ENCODE measurements around the gene LIPC. TPM values are rescaled to one million over a fixed set of nuclear protein-coding genes. Genes with fewer than 3 reads are reported as not detected.

Gene LIPC
- total RNA-seq, 2 experiments from 2014 or later, result 0.61 to 1.2 TPM

DNA sequence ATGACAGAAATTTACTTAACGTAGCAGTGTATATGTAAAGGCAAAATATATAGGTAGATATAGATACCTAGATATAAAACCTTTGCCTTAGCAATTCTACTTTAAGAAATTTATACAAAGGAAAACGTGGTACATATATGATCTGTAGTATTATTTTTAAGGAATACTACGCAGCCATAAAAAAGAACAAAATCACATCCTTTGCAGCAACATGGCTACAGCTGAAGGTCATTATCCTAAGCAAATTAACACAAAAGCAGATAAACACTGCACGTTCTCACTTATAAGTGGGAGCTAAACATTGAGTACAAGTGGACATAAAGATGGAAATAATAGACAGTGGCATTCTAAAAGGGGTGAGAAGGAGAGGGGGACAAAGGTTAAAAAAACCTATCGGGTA lies 14.8 kb upstream of the LIPC start:
- H3K9me3 Mint-ChIP-seq, result no peaks in the 10 kb centered on the region
- no peaks in the 10 kb centered on the region for H3K4me1 Mint-ChIP-seq (ENCODE audit: low read depth)
- no peak overlapping the region for H3K4me3 ChIP-seq (ENCODE audit: low read length)
- H3K27ac ChIP-seq (ENCODE audit: low read depth in 1 of 2, low read length in 2 of 2), result no peak overlapping the region
- H3K4me1 ChIP-seq (ENCODE audit: insufficient read depth, low read length), result no peaks in the 10 kb centered on the region
- no peaks in the 10 kb centered on the region for H3K36me3 Mint-ChIP-seq (ENCODE audit: low read depth)
- POLR2A ChIA-PET, result no interaction called here
- intact Hi-C loops (cut with DNase I, micrococcal nuclease), result no loop called here
- no peak overlapping the region for H3K27ac Mint-ChIP-seq
- H3K27me3 ChIP-seq (ENCODE audit: control insufficient read depth in 1 of 2, insufficient read depth in 2 of 2, low read length in 2 of 2), result no peaks in the 10 kb centered on the region
- TF ChIP-seq, protein P1, sequence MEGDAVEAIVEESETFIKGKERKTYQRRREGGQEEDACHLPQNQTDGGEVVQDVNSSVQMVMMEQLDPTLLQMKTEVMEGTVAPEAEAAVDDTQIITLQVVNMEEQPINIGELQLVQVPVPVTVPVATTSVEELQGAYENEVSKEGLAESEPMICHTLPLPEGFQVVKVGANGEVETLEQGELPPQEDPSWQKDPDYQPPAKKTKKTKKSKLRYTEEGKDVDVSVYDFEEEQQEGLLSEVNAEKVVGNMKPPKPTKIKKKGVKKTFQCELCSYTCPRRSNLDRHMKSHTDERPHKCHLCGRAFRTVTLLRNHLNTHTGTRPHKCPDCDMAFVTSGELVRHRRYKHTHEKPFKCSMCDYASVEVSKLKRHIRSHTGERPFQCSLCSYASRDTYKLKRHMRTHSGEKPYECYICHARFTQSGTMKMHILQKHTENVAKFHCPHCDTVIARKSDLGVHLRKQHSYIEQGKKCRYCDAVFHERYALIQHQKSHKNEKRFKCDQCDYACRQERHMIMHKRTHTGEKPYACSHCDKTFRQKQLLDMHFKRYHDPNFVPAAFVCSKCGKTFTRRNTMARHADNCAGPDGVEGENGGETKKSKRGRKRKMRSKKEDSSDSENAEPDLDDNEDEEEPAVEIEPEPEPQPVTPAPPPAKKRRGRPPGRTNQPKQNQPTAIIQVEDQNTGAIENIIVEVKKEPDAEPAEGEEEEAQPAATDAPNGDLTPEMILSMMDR (IDR thresholded peaks at IDR 0.05), result no peak
- DNase-seq (no peak), ATAC-seq (ENCODE audit: poor library complexity) (no peak)
- H3K27me3 Mint-ChIP-seq, result no peaks in the 10 kb centered on the region
- H3K36me3 ChIP-seq (ENCODE audit: insufficient read depth, low read length), result no peaks in the 10 kb centered on the region
- no peak overlapping the region for H3K4me3 Mint-ChIP-seq
- CTCF ChIA-PET, result interaction anchor here (1.0 kb wide), 1 partner anchor 10 kb away, joined by 3 read pairs; no protein-coding TSS in a partner anchor
- no peaks in the 10 kb centered on the region for H3K9me3 ChIP-seq (ENCODE audit: control insufficient read depth in 1 of 2, insufficient read depth in 1 of 2, low read length in 2 of 2)

DNA sequence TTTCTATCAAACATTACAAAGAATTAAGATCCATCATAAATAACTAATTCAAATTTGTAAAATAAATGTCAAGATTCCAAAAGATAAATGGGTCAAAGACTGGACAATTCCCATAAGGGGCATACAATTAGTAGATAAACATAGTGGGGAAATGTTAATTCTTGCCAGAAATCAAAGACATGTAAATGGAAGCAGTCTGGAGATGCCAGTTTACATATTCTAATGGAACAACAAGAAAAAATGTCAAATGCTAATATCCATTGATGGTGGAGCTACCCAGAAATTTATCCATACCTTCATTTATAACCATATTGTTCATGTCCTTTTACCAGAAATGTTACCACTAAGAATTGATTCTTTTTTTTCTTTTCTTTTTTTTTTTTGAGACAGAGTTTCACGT lies 13.7 kb upstream of the LIPC start:
- H3K36me3 Mint-ChIP-seq (ENCODE audit: low read depth), result no peaks in the 10 kb centered on the region
- H3K4me1 Mint-ChIP-seq (ENCODE audit: low read depth), result no peaks in the 10 kb centered on the region
- no peaks in the 10 kb centered on the region for H3K27me3 Mint-ChIP-seq
- Histone ChIP-seq H3K27me3 (ENCODE audit: control insufficient read depth in 1 of 2, insufficient read depth in 2 of 2, low read length in 2 of 2) (no peaks in the 10 kb centered on the region), H3K36me3 (ENCODE audit: insufficient read depth, low read length) (no peaks in the 10 kb centered on the region), H3K27ac (ENCODE audit: low read depth in 1 of 2, low read length in 2 of 2) (no peak overlapping the region), H3K4me1 (ENCODE audit: insufficient read depth, low read length) (no peaks in the 10 kb centered on the region), H3K9me3 (ENCODE audit: control insufficient read depth in 1 of 2, insufficient read depth in 1 of 2, low read length in 2 of 2) (no peaks in the 10 kb centered on the region), H3K4me3 (ENCODE audit: low read length) (no peak overlapping the region)
- H3K27ac Mint-ChIP-seq, result no peak overlapping the region
- ATAC-seq (ENCODE audit: poor library complexity) (no peak), DNase-seq (no peak)
- no peaks in the 10 kb centered on the region for H3K9me3 Mint-ChIP-seq
- CTCF ChIA-PET, result no interaction called here
- no peak overlapping the region for H3K4me3 Mint-ChIP-seq
- TF ChIP-seq, protein P1 (IDR thresholded peaks at IDR 0.05), result no peak
- POLR2A ChIA-PET, result no interaction called here
- intact Hi-C loops (cut with DNase I, micrococcal nuclease), result no loop called here

DNA sequence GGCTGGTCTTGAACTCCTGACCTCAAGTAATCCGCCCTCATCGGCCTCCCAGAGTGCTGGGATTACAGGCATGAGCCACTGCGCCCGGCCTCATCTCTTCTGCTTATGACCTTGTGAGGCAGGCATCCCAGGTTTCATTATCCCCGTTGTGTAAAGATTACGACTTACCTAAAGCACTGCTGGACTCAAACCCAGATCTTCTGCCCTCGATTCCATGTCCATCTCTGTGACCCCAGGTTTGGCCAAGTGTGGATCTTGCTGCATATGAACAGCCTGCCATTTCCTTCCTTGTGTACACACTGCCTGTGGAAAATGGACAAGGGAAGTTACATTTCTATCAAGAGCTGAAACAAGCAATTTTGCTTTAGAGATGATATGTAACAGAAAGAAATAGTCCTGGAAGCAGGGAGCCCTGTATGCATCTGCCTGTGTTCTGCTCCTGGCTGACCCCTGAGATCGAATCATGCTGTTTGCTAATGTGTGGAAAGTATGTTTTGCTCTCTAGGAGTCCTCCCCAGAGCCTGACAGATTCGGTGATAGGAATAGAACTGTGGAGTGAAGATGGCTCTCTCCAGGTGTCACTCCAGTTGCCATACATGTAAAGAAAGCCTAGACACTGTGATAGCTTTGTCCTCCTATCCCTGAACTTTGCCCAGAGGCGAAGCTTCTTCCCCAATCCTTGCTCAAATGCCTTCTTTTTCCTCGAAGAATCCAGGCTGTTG lies 11.8 kb upstream of the LIPC start:
- Histone ChIP-seq H3K4me1 (ENCODE audit: insufficient read depth, low read length) (no peaks in the 10 kb centered on the region), H3K36me3 (ENCODE audit: insufficient read depth, low read length) (no peaks in the 10 kb centered on the region), H3K9me3 (ENCODE audit: control insufficient read depth in 1 of 2, insufficient read depth in 1 of 2, low read length in 2 of 2) (no peaks in the 10 kb centered on the region), H3K27me3 (ENCODE audit: control insufficient read depth in 1 of 2, insufficient read depth in 2 of 2, low read length in 2 of 2) (no peaks in the 10 kb centered on the region), H3K4me3 (ENCODE audit: low read length) (no peak overlapping the region), H3K27ac (ENCODE audit: low read depth in 1 of 2, low read length in 2 of 2) (no peak overlapping the region)
- Mint-ChIP-seq H3K27me3 (no peaks in the 10 kb centered on the region), H3K9me3 (no peaks in the 10 kb centered on the region), H3K27ac (no peak overlapping the region), H3K36me3 (ENCODE audit: low read depth) (no peaks in the 10 kb centered on the region), H3K4me3 (no peak overlapping the region), H3K4me1 (ENCODE audit: low read depth) (no peaks in the 10 kb centered on the region)
- TF ChIP-seq, protein P1 (IDR thresholded peaks at IDR 0.05), result no peak
- ChIA-PET CTCF (no interaction called here), POLR2A (no interaction called here)
- no peak for ATAC-seq (ENCODE audit: poor library complexity)
- intact Hi-C loops (cut with DNase I, micrococcal nuclease), result no loop called here
- no peak for DNase-seq
